Colonic mucosa (tissue), 4 donors: ENCODE results near the gene FAM131B. TPM values are rescaled to one million over a fixed set of nuclear protein-coding genes. Genes with fewer than 3 reads are reported as not detected.

Experiments
- DNase-seq: peaks from one replicate; pipeline ENCODE4 v3.0.0-alpha.2; 2020
- H3K27ac ChIP-seq: fragments of 200-600 bp; one replicate; pipeline ENCODE4 v1.8.0; 2021
- H3K27me3 ChIP-seq: fragments of 200-600 bp; one replicate; pipeline ENCODE4 v1.8.0; 2021
- H3K36me3 ChIP-seq: fragments of 200-600 bp; one replicate; pipeline ENCODE4 v1.8.0; 2021
- H3K4me1 ChIP-seq: fragments of 200-600 bp; one replicate; pipeline ENCODE4 v1.8.0; 2021; ENCODE audit warnings: mild to moderate bottlenecking
- H3K4me3 ChIP-seq: fragments of 200-600 bp; one replicate; pipeline ENCODE4 v1.8.0; 2021
- H3K9ac ChIP-seq, 2 donors: one replicate each; pipeline ENCODE4 v1.7.0; 2013; ENCODE audit warnings: control low read depth in 2 of 2, low read depth in 2 of 2, low read length in 2 of 2
- H3K9me3 ChIP-seq: fragments of 200-600 bp; one replicate; pipeline ENCODE4 v1.8.0; 2021
- CTCF ChIP-seq: fragments of 200-600 bp; IDR thresholded peaks from one replicate; pipeline ENCODE4 v1.8.0; 2022; ENCODE audit warnings: antibody characterized with exemption, mild to moderate bottlenecking
- intact Hi-C: fragments of 100-400 bp; cut with DNase I; formaldehyde crosslinking; loops from one replicate; pipeline ENCODE4 v1.14.1; 2022
- total RNA-seq, 2 donors: library from RNA; stranded (reverse); fragmentation: NEBNext Ultra II Directional in 1 of 2; extraction: Animal tissue kit (Norgen Biotek cat#: 25700) in 1 of 2; gene quantifications; one replicate each; pipeline ENCODE4 v1.2.1, GENCODE V29; 2021
- donor health status: healthy.
- donor health status: DM: no; HTN: no; CAD: no.
- donor health status: DM: no; HTN: no; CAD: no.

Gene FAM131B
- total RNA-seq, 2 donors from 2014 or later: 0.40 to 1.8 TPM

- TF ChIP-seq CTCF: no peak
- Histone ChIP-seq H3K27ac (no peak overlapping the region), H3K4me3 (no peak overlapping the region), H3K27me3 (peaks cover 7% of the 10 kb centered on the region), H3K4me1 (no peaks in the 10 kb centered on the region), H3K36me3 (no peaks in the 10 kb centered on the region), H3K9me3 (no peaks in the 10 kb centered on the region), H3K9ac (no peak overlapping the region)
- intact Hi-C loops: no loop called here
- no peak for DNase-seq
Observed at GRCh38 chr7:143356414-143357050, 6.0 kb downstream of the FAM131B start.

GRCh38 chr7:143355450-143356385 is 6.8 kb downstream of the FAM131B start:
- no peaks in the 10 kb centered on the region for H3K9me3 ChIP-seq
- DNase-seq: no peak
- intact Hi-C loops: no loop called here
- H3K4me1 ChIP-seq: no peaks in the 10 kb centered on the region
- TF ChIP-seq CTCF: no peak
- H3K27me3 ChIP-seq: peaks cover 2% of the 10 kb centered on the region
- no peaks in the 10 kb centered on the region for H3K36me3 ChIP-seq
- H3K4me3 ChIP-seq: no peak overlapping the region
- H3K9ac ChIP-seq: no peak overlapping the region
- H3K27ac ChIP-seq: no peak overlapping the region

GRCh38 chr7:143354965-143355364 is 7.5 kb downstream of the FAM131B start:
- Histone ChIP-seq H3K4me1 (no peaks in the 10 kb centered on the region), H3K4me3 (no peak overlapping the region), H3K27ac (no peak overlapping the region), H3K9me3 (no peaks in the 10 kb centered on the region), H3K36me3 (no peaks in the 10 kb centered on the region), H3K9ac (no peak overlapping the region), H3K27me3 (no peaks in the 10 kb centered on the region)
- TF ChIP-seq CTCF: no peak
- intact Hi-C loops: no loop called here
- no peak for DNase-seq

- no peak overlapping the region for H3K27ac ChIP-seq
- intact Hi-C loops: no loop called here
- DNase-seq: no peak
- H3K9me3 ChIP-seq: no peaks in the 10 kb centered on the region
- TF ChIP-seq CTCF: no peak
- no peaks in the 10 kb centered on the region for H3K27me3 ChIP-seq
- H3K9ac ChIP-seq: no peak overlapping the region
- no peaks in the 10 kb centered on the region for H3K4me1 ChIP-seq
- no peak overlapping the region for H3K4me3 ChIP-seq
- no peaks in the 10 kb centered on the region for H3K36me3 ChIP-seq
Observed at GRCh38 chr7:143354376-143354775, 8.1 kb downstream of the FAM131B start.

- Histone ChIP-seq H3K36me3 (no peaks in the 10 kb centered on the region), H3K4me3 (no peak overlapping the region), H3K4me1 (no peaks in the 10 kb centered on the region), H3K9ac (no peak overlapping the region), H3K27ac (no peak overlapping the region), H3K27me3 (no peaks in the 10 kb centered on the region), H3K9me3 (no peaks in the 10 kb centered on the region)
- intact Hi-C loops: no loop called here
- TF ChIP-seq CTCF: no peak
- DNase-seq: no peak
Observed at GRCh38 chr7:143352531-143353002, 9.9 kb downstream of the FAM131B start.
